Stimulated activated CD4-positive, alpha-beta T cell treated with anti-CD3 and anti-CD28 coated beads, Interleukin-1b, Interleukin-23, amount 100 ng/mL, for 24 hours (primary cell): ENCODE data around the gene MYCN.
A peak's percentile ranks its signal among the peaks of the same experiment; 100 is the strongest.
"Not testable (repeated sequence)": the region's sequence is repeated elsewhere in the genome, so short reads cannot be mapped to it uniquely, and the experiment has no call there.

ENCODE experiments used
- DNase-seq, 4 experiments: peaks; one replicate each; pipeline ENCODE4 v3.0.0-alpha.2; 2020; ENCODE audit warnings: low read depth in 4 of 4, low spot score in 1 of 4

Gene MYCN

DNA sequence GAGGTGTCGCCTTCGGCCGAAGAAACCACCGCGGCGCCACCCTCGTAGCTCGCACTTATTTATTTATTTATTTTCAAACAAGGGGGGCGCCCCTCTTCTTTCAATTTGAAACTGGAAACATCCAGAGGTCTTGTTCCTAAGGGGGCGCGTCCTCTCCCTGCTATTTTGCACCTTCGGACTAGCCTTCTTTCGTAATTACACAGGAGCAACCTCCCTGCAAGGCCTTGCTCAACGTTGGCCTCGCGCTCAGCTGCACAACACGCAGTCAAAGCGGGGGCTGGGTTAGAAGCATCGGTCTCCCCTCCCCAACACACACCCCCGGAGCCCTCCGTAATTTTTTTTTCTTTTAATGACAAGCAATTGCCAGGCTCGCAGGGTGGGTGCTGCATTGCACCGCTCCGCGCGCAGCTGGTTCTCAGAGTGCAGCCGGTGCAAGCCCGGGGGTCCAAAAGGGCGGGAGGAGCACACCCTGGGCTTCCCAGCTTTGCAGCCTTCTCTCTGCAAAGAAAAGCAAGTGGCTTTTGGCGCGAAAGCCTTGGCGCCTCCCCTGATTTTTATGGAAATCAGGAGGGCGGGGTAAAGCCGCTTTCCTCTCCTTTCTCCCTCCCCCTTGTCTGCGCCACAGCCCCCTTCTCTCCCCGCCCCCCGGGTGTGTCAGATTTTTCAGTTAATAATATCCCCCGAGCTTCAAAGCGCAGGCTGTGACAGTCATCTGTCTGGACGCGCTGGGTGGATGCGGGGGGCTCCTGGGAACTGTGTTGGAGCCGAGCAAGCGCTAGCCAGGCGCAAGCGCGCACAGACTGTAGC lies at the start of gene MYCN:
Gene MYCN, plus strand, starts transcription at position 697 of the 807 bp plus-strand sequence. CDS start 1,515 bp downstream, outside the sequence.
- peak in 2 of 4 experiments; percentile 16 to 25 for DNase-seq

DNA sequence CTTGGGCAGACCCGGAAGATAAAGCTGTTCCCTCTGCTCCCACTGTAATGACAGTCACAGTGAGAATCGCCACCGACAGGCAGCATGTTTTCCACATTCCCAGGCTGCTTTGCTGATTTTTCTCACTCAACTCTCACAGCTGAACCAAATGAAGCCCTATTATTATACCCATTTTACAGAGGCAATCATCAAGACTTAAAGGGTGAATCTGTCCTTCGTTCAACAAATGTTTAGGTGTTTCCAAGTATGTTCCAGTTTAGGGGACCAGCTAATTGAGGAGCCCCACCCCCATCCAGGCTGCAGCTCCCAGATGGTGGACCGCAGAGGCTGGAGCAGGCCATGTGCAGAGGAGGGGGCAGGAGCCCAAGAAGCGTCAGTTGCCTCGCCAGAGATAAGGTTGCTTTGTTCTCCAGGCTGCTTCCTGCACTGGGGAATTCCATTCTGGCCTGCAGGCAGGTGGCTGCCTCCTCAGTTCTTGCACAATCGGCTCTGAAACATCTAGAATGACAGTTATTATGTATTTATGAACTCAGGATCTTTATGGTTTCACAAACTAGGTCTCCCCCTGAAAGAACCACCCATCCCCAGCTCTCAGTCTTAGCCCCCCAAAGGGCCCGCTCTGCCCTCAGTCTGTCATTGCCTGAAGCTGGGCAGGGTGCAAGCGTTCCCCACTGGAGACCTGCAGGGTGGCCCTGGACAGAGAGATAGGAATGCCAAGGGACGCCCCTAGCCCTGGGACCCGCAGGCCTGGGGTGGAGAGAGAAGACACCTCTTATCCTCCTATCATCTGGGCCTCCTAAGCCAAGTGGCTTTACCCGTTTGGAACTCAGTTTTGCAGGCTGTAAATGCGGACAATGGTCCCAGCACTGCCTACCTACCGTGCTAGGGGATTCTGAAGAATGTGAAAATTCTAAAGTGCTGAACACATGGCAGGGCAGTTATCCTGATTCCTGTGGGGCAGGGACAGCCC lies 49.1 kb upstream of the MYCN start:
- DNase-seq = no peak

DNA sequence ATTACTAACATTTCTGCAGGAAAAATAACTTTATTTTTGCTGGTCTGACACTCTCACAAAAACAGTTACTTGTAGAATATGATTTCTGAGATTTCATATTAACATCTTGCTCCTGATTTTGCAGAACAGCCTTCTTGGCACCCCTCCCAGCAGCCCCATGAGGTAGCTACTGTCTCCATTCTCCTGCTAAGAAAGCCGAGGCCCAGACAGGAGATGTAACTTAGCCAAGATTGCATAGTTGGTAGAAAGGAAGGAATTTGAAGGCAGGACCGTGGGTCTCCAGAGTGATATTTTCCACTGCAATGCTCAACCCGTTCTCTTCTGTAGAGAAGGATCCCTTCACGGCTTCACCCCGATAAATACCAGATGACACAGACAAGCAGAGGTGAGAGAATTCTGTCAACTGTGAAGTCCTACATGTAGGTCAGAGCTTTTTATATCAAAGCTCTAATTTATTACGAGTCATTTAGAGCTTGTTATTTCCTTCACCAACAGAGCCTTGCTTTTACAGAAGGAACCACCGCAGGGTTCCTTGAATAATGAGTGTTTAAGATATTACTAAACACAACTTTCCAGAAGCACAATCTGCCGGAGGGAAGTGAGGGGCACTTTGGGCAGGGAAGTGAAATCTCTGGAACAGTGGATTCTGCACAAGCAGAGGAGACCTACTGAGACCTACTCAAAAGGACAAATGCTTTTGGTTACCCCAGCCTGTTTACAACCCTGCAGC lies 48.0 kb upstream of the MYCN start:
- no peak for DNase-seq

DNA sequence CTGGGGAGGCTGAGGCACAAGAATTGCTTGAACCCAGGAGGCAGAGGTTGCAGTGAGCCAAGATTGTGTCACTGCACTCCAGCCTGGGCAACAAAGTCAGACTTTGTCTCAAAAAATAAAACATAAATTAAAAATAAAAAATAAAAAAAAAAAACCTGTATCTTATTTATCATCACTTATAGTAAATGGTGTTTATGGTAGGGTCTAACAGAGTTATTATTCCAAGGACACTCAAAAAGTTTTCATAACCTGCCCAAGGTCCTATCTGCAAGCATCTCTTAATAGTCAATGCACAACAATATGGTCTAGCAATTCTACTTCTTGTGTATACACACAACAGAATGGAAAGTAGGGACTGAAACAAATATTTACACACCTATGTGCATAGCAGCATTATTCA lies 47.3 kb upstream of the MYCN start:
- no peak for DNase-seq

DNA sequence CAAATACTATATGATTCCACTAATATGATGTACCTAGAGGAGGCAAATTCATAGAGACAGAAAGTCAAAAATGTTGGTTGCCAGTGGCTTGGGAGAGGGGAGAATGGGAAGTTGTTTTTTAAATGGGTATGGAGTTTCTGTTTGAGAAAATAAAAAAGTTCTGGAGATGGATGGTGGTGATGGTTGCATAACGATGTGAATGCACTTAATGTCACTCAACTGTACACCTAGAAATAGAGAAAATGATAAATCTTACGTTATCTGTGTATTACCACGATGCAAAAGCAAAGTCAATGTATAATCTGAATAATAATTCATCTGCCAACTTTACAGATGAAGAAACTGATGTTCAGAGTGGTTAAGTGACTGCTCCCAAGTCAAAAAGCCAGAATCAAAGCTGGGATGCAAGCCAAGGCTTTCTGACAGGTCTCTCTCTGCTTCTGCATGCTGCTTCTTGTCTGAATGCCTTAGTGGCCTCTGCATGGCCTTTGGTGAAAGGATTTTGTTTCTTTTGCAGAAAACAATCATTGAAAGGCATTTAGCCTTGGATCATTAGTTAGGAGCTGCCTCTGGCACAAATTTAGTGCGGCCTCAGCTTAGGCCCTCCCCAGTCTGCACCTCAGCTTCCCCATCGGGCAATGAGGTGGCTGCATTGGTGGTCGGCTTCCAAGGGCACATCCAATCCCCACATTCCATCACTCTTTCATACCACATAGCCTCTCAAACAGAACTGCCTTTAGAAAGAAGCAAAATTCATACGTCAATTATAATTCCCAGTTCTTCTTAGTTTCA lies 46.5 kb upstream of the MYCN start:
- DNase-seq = no peak

DNA sequence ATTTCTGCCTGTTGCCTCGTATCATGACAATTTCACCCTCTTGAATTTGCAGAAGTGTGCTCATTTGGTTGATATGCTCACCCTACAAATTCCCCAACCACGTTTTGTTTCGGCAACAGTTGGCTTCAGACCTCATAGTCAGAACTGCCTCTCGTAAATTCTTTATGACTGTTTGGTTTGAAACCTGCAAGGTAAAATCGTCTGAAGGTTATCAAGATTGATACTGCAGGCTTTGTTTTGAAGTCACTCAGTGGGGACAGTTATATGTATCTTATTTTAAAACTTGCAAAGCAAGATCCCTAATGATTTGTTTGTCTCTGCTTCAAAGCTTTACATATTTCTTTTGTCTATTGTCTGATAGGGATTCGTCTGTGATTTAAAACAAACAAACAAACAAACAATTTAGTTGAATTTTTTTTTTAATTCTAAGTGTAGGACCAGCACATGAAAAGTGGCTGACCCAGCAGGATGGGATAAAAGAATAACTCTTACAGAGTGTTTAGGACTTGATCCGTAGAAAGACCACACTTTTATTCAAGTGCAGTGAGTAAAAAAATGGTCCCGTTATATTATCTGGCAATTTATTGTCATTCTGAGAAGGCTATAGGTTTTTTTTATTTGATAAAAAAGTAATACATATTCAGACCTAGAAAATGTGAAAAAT lies 45.7 kb upstream of the MYCN start:
- DNase-seq = no peak

DNA sequence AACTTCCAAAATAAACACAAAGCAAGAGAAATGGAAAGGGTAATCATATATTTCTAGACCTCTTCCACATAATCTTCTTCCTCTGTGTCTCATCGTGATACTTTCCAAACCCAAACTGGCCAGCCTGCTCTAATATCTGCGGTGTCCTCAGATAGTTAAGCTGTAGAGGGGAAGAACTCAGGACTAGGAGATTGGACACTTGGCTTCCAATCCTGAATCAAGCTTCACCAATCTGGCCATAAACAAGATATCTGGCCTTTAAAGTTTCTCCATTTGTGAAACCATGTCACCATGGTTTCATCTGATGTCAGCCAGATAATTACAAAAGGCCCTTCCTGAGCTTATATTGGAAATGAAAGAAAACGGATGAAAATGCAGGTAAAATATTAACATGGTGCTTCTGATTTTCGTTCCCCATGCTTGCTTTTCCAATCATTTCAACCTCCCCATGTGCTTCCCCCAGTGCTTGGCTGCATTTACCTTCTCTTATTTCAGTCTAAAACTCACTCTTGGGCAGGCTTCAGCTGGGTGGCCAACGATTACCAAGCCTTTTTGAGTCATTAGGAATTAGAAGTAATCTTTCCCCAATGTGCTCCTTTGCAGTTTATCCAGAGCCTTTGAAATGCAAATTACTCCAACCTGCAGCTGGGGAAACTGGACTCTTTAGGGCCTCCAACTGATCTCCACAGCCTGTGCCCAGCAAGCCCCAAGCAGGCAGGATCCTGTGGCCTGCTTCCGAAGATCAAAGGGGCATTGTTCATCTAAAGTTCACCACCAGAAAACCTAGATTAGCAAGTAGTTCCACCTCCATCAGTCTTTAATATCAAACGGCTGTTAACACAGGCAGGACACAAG lies 44.5 kb upstream of the MYCN start:
- no peak for DNase-seq

DNA sequence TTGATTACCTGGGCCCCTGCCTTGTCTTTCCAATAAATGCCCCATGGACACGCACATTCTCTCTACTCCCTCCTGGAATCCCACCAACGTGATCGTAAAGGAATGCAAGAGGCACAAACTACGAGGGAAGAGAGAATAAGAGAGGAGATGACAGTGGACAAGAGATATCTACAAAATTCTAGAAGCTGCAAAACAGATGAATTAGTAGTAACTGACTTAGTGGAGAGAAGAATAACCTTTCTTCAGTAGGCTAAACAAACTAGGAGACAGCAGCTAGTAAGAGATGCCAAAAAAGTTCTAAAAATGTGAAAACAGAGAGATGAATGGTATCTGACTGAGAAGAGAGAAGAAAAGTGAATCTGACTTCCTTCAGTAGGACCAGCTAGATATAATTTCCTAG lies 43.5 kb upstream of the MYCN start:
- DNase-seq = no peak

DNA sequence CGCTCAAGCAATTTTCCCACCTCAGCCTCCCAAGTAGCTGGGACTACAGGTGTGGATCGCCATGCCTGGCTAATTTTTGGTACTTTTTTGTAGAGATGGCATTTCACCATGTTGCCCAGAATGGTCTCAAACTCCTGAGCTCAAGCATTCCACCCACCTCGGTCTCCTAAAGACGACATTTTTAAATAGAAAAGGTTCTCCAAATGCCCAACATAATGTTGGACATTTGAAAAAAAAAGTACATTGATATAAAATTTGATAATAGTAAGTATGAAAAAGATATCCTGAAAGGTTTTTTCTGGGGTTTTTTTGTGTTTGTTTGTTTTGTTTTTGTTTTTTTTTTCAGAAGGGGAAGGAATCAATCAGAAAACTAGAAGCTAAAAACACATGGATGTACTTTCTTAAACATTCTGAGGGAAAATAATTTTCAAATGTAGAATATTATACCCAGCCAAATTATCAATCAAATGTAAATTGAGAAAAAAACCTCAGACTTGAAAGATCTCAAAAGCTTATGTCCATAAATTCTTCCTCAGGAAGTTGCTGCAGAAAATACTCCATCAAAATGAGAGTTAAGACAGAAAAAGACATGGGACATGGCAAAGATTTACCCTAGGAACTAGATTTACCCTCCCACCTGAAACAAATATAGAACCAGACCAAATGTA lies 42.8 kb upstream of the MYCN start:
- DNase-seq = no peak

DNA sequence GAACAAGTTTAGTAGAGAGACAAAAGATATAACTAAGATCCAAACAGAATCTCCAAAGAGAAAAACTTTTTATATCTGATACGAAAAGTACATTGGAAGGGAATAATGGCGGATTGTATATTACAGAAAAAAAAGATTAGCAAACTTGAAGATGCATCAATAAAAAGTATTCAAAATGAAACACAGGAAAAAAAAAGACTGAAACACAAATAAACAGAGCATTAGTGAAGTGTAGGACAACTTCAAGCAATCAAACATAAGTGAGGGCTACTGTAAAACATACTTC lies 41.1 kb upstream of the MYCN start:
- no peak for DNase-seq

DNA sequence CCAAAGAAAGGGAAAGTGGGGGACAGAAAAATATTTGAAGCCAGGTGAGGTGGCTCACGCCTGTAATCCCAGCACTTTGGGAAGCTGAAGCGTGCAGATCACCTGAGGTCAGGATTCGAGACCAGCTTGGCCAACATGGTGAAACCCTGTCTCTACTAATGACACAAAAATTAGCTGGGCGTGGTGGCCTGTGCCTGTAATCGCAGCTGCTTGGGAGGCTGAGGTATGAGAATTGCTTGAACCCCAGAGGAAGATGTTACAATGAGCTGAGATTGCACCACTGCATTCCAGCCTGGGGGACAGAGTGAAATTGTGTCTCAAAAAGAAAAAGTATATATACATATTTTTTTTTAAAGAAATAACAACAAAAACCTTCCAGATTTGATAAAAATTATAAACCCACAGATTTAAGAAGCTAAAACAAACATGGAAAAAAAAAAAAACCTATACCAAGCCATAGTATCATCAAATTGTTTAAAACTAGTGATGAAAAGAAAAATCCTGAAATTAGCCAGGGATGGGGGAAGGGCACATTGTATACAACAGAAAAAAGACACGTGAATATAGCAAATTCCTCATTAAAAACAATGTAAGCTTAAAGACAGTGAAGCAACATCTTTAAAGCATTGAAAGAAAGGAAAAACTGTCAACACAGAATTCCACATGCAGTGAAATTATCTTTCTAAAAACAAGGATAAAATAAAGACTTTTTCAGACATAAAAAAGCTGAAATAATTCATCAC lies 40.4 kb upstream of the MYCN start:
- DNase-seq = no peak

DNA sequence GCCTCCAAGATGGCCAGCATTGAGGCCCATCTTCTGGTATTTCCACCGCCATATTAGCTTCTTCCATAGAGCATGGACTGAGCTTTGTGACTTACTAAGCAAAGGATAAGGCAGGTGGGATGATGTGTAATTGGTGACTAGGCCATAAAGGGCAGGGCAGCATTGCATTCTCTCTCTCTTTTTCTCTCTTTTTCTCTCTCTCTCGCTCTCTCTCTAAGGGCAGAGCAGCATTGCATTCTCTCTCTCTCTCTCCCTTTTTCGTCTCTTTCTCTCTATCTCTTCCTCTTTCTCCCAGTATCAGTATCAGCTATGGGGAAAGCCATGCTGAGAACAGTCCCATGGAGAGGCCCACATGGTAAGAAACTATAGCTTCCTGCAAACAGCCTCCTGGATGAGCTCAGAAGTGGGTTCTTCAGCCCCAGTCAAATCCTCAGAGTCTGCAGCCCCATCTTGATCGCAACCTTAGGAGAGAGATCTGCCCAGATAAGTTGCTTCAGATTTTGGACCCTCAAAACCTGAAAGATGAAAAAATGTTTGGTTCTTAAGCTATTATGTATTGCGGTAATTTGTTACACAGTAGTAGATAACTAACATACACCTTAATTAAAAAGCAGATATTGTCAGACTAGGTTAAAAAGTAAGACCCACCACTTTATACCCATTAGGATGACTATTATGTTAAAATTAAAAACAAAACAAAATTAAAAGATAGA lies 39.1 kb upstream of the MYCN start:
- DNase-seq = no peak

DNA sequence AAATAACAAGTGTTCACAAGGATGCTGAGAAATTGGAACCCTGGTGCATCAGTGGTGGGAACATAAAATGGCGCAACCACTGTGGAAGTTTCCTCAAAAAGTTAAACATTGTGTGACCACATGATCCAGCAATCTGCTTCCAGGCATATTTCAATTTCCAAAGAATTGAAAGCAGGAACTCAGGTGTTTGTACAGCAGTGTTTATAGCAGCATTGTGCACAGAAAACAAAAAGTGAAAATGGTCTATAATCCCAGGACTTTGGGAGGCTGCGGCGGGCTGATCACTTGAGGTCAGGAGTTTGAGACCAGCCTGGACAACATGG lies 38.6 kb upstream of the MYCN start:
- no peak for DNase-seq

DNA sequence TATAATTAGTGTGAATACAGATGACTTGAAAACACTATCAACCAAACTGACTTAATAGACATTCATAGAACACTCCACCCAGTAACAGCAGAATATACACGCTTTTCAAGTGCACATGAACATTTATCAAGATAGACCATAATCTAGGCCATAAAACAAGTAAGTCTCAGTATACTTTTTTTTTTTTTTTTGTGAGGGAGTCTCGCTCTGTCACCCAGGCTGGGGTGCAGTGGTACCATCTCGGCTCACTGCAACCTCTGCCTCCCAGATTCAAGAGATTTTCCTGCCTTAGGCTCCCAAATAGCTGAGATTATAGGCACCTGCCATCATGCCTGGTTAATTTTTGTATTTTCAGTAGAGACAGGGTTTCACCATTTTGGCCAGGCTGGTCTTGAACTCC lies 36.4 kb upstream of the MYCN start:
- not testable (repeated sequence) for DNase-seq

DNA sequence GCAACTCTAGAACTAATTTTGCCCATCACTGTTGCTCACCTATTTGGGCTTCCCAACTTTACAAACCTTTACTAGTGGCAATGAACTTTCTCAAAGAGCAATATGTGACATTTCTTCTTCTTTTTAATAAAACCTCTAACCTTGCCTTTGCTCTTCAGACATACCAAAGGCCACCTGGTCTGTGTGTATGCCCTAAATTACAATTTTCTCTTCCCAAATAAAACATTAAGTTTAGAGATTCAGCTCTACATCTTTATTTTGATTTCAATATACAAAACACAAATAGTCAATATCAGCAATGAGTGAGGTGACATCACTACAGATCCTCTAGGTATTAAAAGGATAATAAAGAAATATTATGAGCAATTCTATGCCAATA lies 35.1 kb upstream of the MYCN start:
- DNase-seq = no peak

DNA sequence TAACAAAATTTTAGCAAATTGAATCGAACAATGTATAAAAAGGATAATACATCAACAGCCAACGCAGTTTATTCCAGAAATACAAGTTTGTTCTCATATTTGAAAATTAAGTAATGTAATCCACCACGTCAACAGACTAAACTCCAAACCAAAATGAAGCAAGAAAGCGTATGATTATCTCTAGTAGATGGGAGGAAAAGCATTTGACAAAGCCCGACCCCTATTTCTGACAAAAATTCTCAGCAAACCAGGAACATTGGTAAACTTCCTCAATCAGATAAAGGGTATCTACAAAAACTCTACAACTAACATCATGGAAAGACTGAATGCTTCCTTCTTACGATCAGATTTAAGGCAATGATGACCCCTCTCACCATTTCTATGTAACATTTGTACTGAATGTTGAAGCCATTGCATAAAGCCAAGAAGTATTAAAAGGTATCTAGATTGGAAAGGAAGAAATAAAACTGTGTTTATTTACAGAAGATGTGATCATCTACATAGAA lies 34.3 kb upstream of the MYCN start:
- no peak for DNase-seq

DNA sequence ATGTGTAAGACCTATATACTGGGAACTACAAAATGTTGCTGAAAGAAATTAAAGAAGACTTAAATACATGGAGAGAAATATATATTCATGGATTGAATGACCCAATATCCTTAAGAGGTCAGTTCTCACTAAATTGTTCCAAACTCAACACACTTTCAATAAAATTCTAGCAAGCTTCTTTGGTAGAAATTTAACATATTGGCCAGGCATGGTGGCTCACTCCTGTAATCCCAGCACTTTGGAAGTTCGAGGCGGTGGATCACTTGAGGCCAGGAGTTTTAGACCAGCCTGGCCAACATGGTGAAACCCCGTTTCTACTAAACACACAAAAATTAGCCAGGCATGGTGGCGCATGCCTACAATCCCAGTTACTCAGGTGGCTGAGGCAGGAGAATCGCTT lies 33.6 kb upstream of the MYCN start:
- no peak for DNase-seq
